Measurements from ENCODE around the gene IGF2BP2. TPM values are rescaled to one million over a fixed set of nuclear protein-coding genes. Genes with fewer than 3 reads are reported as not detected.

The IGF2BP2 gene
- total and polyA plus RNA-seq, 2 of the 8 experiments (the other 6 are each of a cell fraction or from before 2014, with no cell fraction given): 7.4 to 121 TPM

DNA sequence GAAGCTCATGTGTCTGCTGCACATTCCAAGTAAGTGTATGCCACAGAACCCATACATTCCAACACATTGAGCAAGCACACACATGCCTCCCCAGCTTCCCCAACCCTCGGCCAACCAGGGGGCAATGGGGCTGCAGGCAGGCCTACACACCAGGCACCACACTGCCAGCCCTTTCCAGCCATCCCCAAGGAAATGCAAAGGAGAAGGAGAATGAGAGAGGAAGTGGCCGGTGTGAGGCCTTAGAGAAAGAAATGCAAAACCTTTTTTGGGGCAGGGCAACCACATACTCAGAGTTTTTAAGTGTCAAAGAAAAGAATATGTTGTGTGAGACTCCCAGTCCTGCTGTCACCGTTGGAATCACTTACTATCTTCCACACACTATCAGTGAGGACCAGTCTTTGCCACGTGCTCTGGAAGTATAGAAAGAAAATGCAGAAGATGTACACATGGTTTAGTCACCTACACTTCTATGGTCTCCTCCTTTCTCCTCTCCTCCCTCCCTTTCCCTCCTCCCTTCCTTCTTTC lies 11.1 kb downstream of the IGF2BP2 start:
- FAIRE-seq: peak; percentile 81
- Histone ChIP-seq H3K27ac (ENCODE audit: low read depth, low read length) (peak overlapping the region; percentile 55), H2BK12ac (ENCODE audit: low read depth, low read length) (peak overlapping the region; percentile 41), H2AK5ac (ENCODE audit: low read depth, low read length) (no peak overlapping the region), H3K4me1 (replicated peaks in 1 of 4; ENCODE audit: control insufficient read depth in 3 of 4, insufficient read depth in 4 of 4, low read length in 3 of 4) (peaks cover 10 to 45% (median 23%) of the 10 kb centered on the region in 4 experiments; a peak in 6 of 7 replicates), H4K20me1 (replicated peaks in 1 of 2; ENCODE audit: control insufficient read depth in 1 of 2, insufficient read depth in 2 of 2, low read length in 2 of 2) (peaks cover 6% of the 10 kb centered on the region in 2 experiments), H3K23me2 (ENCODE audit: low read depth, low read length) (no peaks in the 10 kb centered on the region), H4K8ac (ENCODE audit: extremely low read depth, insufficient read depth, low read length) (no peak overlapping the region), H4K5ac (ENCODE audit: insufficient read length, low read depth, low read length) (peak overlapping the region; percentile 59), H3K9ac (replicated peaks in 1 of 4; ENCODE audit: extremely low read depth in 1 of 4, low read depth in 3 of 4, low read length in 3 of 4) (no peak overlapping the region), H2BK5ac (ENCODE audit: low read depth, low read length) (peak overlapping the region; percentile 45; the same call in 1 of the 2 replicates), H3K27me3 (replicated peaks in 1 of 4; ENCODE audit: control insufficient read depth in 3 of 4, extremely low read depth in 1 of 4, insufficient read depth in 3 of 4, low read length in 3 of 4) (no peaks in the 10 kb centered on the region), H3K4me3 (ENCODE audit: extremely low read depth in 1 of 4, insufficient read depth in 2 of 4, low read depth in 3 of 4, low read length in 4 of 4) (peak overlapping the region in 2 of 4 experiments; percentile 1 to 46; a peak in 3 of 8 replicates), H3K36me3 (ENCODE audit: control insufficient read depth in 2 of 4, insufficient read depth in 4 of 4, low read length in 3 of 4) (no peaks in the 10 kb centered on the region), H3K14ac (ENCODE audit: insufficient read length) (no peak overlapping the region), H3K4ac (replicated peaks; ENCODE audit: insufficient read length, low read depth, low read length) (no peak overlapping the region), H2AFZ (ENCODE audit: low read length) (no peak overlapping the region), H3K9me3 (ENCODE audit: insufficient read depth in 2 of 2, low read depth in 1 of 2, low read length in 1 of 2) (no peaks in the 10 kb centered on the region), H2BK15ac (ENCODE audit: low read length) (no peak overlapping the region), H3K18ac (ENCODE audit: extremely low read depth, low read length) (no peak overlapping the region; the same call in 1 of the 2 replicates), H2BK20ac (ENCODE audit: low read length) (no peak overlapping the region), H3K79me2 (ENCODE audit: control insufficient read depth in 1 of 2, insufficient read depth in 2 of 2, low read length in 2 of 2) (peaks cover 34 to 100% of the 10 kb centered on the region in 2 experiments), H3K23ac (ENCODE audit: insufficient read length) (no peak overlapping the region), H3K79me1 (ENCODE audit: low read depth, low read length) (no peaks in the 10 kb centered on the region; the same call in 1 of the 2 replicates), H3K4me2 (ENCODE audit: insufficient read depth in 1 of 2, low read depth in 2 of 2, low read length in 2 of 2) (peak overlapping the region; percentile 68 to 75), H4K91ac (replicated peaks; ENCODE audit: insufficient read length, low read length) (peak overlapping the region; percentile 35), H3K56ac (replicated peaks; ENCODE audit: insufficient read length, low read depth, low read length) (no peak overlapping the region), H2BK120ac (replicated peaks; ENCODE audit: low read depth, low read length) (no peak overlapping the region)
- DNase-seq (ENCODE audit: low read depth in 1 of 2, low spot score in 2 of 2): peak in 1 of 2 experiments; percentile 59
- ChIA-PET POLR2A (ENCODE audit: partially characterized antibody) (interaction anchor here (0.9 to 3.2 kb wide), 10 partner anchors 9 to 124 kb away, joined by 3 to 26 read pairs (median 4); partner anchors contain the start of genes IGF2BP2 and TRA2B), CTCF (ENCODE audit: partially characterized antibody) (interaction anchor here (1.7 to 1.9 kb wide), 2 partner anchors 9 to 45 kb away, joined by 7 read pairs; no protein-coding TSS in a partner anchor)
- 10% methylated on average over 4 of the region's 4 CpGs; no CpG with 5 or more reads in 1 of the 2 experiments for WGBS, 2 experiments (ENCODE audit: extremely low coverage in 1 of 2, insufficient coverage in 1 of 2, insufficient read length in 1 of 2, insufficient replicate concordance in 2 of 2, low coverage in 1 of 2, low lambda C conversion rate in 2 of 2, missing lambda C conversion rate in 1 of 2)
- TF ChIP-seq ZNF274 (IDR thresholded peaks at IDR 0.05; ENCODE audit: borderline replicate concordance, extremely low read depth, low read length): no peak
- peak; percentile 90 for TF ChIP-seq CEBPB (IDR thresholded peaks at IDR 0.05; ENCODE audit: low read depth, low read length)
- peak; percentile 95 for TF ChIP-seq TEAD4 (IDR thresholded peaks at IDR 0.05; ENCODE audit: low read depth, low read length)
- 0 out of 2 replicates have a peak, but pooled peaks have one; percentile 24 for TF ChIP-seq TAF1 (IDR thresholded peaks at IDR 0.05; ENCODE audit: low read depth, low read length)
- peak; percentile 60 for TF ChIP-seq CTBP2 (IDR thresholded peaks at IDR 0.05; ENCODE audit: borderline replicate concordance, insufficient read depth, insufficient read length, low read length)
- TF ChIP-seq POU5F1 (IDR thresholded peaks at IDR 0.05; ENCODE audit: low read depth, low read length): no peak
- TF ChIP-seq CREB1 (IDR thresholded peaks at IDR 0.05): no peak
- TF ChIP-seq RXRA (IDR thresholded peaks at IDR 0.05; ENCODE audit: insufficient read depth, low read depth, low read length): no peak
- peak; percentile 33 for TF ChIP-seq ASH2L (IDR thresholded peaks at IDR 0.05; ENCODE audit: low read length)
- no peak for TF ChIP-seq KDM4A (IDR thresholded peaks at IDR 0.05; ENCODE audit: low read depth, low read length, severe bottlenecking)
- no peak for TF ChIP-seq HDAC6 (IDR thresholded peaks at IDR 0.05; ENCODE audit: low read depth, low read length)
- TF ChIP-seq EGR1 (IDR thresholded peaks at IDR 0.05; ENCODE audit: borderline replicate concordance, low read depth, low read length): no peak; the same call in 1 of the 2 replicates
- no peak; the same call in 1 of the 2 replicates for TF ChIP-seq TBP (IDR thresholded peaks at IDR 0.05; ENCODE audit: low read depth, low read length)
- no peak for TF ChIP-seq JUND (IDR thresholded peaks at IDR 0.05; ENCODE audit: low read length)

Data from H1 (cell line).